GM12873 (cell line): Measurements from ENCODE around the gene PCGF5.

ENCODE experiments used
- CTCF ChIP-seq: IDR thresholded peaks from 2 replicates; pipeline ENCODE4 v1.5.1; 2012; ENCODE audit warnings: low read depth, mild to moderate bottlenecking, moderate library complexity, low read length, control low read depth; ENCODE audit not compliant: insufficient read depth; ENCODE audit errors: missing control alignments

The PCGF5 gene

GRCh38 chr10:91289305-91289704 is 68.8 kb downstream of the PCGF5 start:
- TF ChIP-seq CTCF = no peak

GRCh38 chr10:91290607-91291006 is 70.1 kb downstream of the PCGF5 start:
- no peak for TF ChIP-seq CTCF

DNA sequence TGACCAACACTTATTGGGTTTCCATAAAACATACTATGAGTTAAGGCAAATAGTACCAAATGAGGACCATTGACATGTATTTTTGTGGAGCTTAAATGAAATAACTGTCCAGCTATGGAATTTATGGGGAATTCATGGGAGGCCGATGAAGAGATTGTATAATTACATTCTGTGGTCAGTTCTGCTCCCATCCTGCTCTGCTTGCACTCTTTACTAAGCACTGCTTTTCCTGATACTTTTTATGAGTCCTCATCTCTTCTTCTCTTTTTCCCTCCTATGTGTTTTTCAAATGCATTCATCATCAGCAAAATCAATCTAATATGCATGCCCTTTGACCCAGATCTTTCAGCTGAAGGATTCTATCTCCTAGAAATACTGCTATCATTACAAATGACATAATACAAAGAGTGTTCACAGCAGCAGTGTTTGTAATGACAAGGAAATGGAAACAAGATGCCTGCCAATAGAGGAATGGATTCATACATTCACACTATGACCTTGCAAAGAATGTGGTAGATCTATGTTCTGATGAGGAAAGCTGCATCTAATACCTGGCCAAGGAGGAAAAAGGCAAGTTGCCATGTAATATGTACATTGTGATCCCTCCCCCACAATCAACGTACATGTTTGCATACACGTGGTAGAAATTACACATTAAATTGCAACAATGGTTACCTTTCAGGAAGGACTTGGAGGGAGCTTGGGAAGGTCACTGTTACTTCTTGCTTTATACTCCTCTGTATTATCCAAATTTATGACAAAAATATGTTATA is 73.9 kb downstream of the PCGF5 start:
- TF ChIP-seq CTCF = no peak

DNA sequence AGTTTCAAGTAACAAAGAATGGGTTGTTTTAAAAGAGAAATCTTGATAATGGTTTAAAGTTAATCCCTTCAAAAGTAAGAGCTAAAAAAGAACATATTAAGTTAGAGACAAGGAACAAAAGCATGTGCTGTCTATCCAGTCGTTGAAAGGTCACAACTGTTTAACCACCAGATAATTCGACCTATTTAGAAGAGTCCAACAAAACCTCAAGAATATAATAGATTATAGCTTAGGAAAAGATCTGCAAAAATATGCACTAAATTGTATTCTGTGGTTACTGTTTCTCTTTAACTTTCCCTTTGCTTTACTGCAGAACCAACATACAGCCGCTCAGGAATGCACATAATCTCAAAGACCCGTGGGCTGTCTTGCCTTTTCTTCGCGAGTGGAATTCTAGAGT is 74.9 kb downstream of the PCGF5 start:
- TF ChIP-seq CTCF = no peak

- peak; percentile 38 for TF ChIP-seq CTCF
Observed at GRCh38 chr10:91296471-91296870, 76.0 kb downstream of the PCGF5 start.

GRCh38 chr10:91298224-91298871 is 77.9 kb downstream of the PCGF5 start:
- peak; percentile 97 for TF ChIP-seq CTCF

GRCh38 chr10:91299999-91300575 is 79.6 kb downstream of the PCGF5 start:
- TF ChIP-seq CTCF = no peak
